H9 (cell line): ENCODE measurements around the gene NXPH1. TPM values are rescaled to one million over a fixed set of nuclear protein-coding genes. Genes with fewer than 3 reads are reported as not detected.

ENCODE experiments used
- DNase-seq: peaks from one replicate; pipeline ENCODE4 v3.0.0-alpha.2; 2017
- H2AFZ ChIP-seq: one replicate; pipeline ENCODE4 v1.6.1; 2013; ENCODE audit warnings: mild to moderate bottlenecking, low read length, control low read depth, moderate library complexity
- H2AK5ac ChIP-seq: 2 replicates; pipeline ENCODE4 v1.6.1; 2013; ENCODE audit warnings: low read length, control low read depth, mixed read lengths; ENCODE audit not compliant: insufficient read length
- H2BK120ac ChIP-seq: one replicate; pipeline ENCODE4 v1.6.1; 2013; ENCODE audit warnings: low read depth, mild to moderate bottlenecking, low read length, control low read depth, inconsistent platforms; ENCODE audit not compliant: poor library complexity, severe bottlenecking
- H2BK12ac ChIP-seq: 2 replicates; pipeline ENCODE4 v1.6.1; 2013; ENCODE audit warnings: low read length, control low read depth, mixed read lengths, low read depth; ENCODE audit not compliant: insufficient read length
- H2BK15ac ChIP-seq: 2 replicates; pipeline ENCODE4 v1.6.1; 2013; ENCODE audit warnings: low read depth, low read length, control low read depth
- H2BK20ac ChIP-seq: one replicate; pipeline ENCODE4 v1.6.1; 2013; ENCODE audit warnings: low read depth, mild to moderate bottlenecking, low read length, control low read depth, inconsistent platforms; ENCODE audit not compliant: poor library complexity, severe bottlenecking
- H2BK5ac ChIP-seq: 2 replicates; pipeline ENCODE4 v1.6.1; 2013; ENCODE audit warnings: low read length, control low read depth, mixed read lengths; ENCODE audit not compliant: insufficient read length
- H3K14ac ChIP-seq: 2 replicates; pipeline ENCODE4 v1.6.1; 2013; ENCODE audit warnings: low read length, control low read depth; ENCODE audit not compliant: insufficient read depth
- H3K18ac ChIP-seq: 2 replicates; pipeline ENCODE4 v1.6.1; 2013; ENCODE audit warnings: low read depth, mild to moderate bottlenecking, mixed read lengths, low read length, control low read depth; ENCODE audit not compliant: insufficient read length
- H3K23ac ChIP-seq: 2 replicates; pipeline ENCODE4 v1.6.1; 2013; ENCODE audit warnings: low read length, control low read depth, mixed read lengths, low read depth; ENCODE audit not compliant: insufficient read length
- H3K23me2 ChIP-seq: 2 replicates; pipeline ENCODE4 v1.6.1; 2013; ENCODE audit warnings: low read depth, mild to moderate bottlenecking, mixed read lengths, low read length, control low read depth; ENCODE audit not compliant: insufficient read length, poor library complexity, severe bottlenecking
- H3K27ac ChIP-seq: 2 replicates; pipeline ENCODE4 v1.5.1; 2013; ENCODE audit warnings: low read length, control low read depth, mixed read lengths, low read depth; ENCODE audit not compliant: insufficient read length
- H3K27me3 ChIP-seq: 2 replicates; pipeline ENCODE4 v1.6.1; 2013; ENCODE audit warnings: low read length, control low read depth, inconsistent platforms; ENCODE audit not compliant: insufficient read depth
- H3K4ac ChIP-seq: 2 replicates; pipeline ENCODE4 v1.6.1; 2013; ENCODE audit warnings: low read depth, mild to moderate bottlenecking, control low read depth, inconsistent platforms, low read length, moderate library complexity
- H3K4me1 ChIP-seq: 2 replicates; pipeline ENCODE4 v1.6.1; 2013; ENCODE audit warnings: low read length, control low read depth, inconsistent platforms; ENCODE audit not compliant: insufficient read depth
- H3K4me2 ChIP-seq: 2 replicates; pipeline ENCODE4 v1.6.1; 2013; ENCODE audit warnings: low read length, control low read depth, mixed read lengths; ENCODE audit not compliant: insufficient read length, insufficient read depth
- H3K56ac ChIP-seq: 2 replicates; pipeline ENCODE4 v1.6.1; 2013; ENCODE audit warnings: low read depth, mild to moderate bottlenecking, mixed read lengths, low read length, control low read depth; ENCODE audit not compliant: insufficient read length
- H3K79me1 ChIP-seq: 2 replicates; pipeline ENCODE4 v1.6.1; 2013; ENCODE audit warnings: low read depth, mild to moderate bottlenecking, moderate library complexity, low read length, control low read depth, inconsistent platforms; ENCODE audit not compliant: insufficient read depth, poor library complexity, severe bottlenecking
- H3K79me2 ChIP-seq: 2 replicates; pipeline ENCODE4 v1.6.1; 2013; ENCODE audit warnings: low read length, control low read depth, inconsistent platforms; ENCODE audit not compliant: insufficient read depth
- H3K9ac ChIP-seq: 2 replicates; pipeline ENCODE4 v1.6.1; 2013; ENCODE audit warnings: low read length, control low read depth, mixed read lengths; ENCODE audit not compliant: insufficient read length; ENCODE audit errors: extremely low read depth
- H3K9me3 ChIP-seq: one replicate; pipeline ENCODE4 v1.6.1; 2013; ENCODE audit warnings: low read depth, low read length, inconsistent platforms; ENCODE audit not compliant: control insufficient read depth
- H3T11ph ChIP-seq: one replicate; pipeline ENCODE4 v1.6.1; 2013; ENCODE audit warnings: mild to moderate bottlenecking, low read length, control low read depth, inconsistent platforms
- H4K20me1 ChIP-seq: one replicate; pipeline ENCODE4 v1.6.1; 2013; ENCODE audit not compliant: control insufficient read depth, insufficient read length, insufficient read depth
- H4K5ac ChIP-seq: 2 replicates; pipeline ENCODE4 v1.6.1; 2013; ENCODE audit warnings: low read depth, mild to moderate bottlenecking, mixed read lengths, low read length, control low read depth; ENCODE audit not compliant: insufficient read length
- H4K8ac ChIP-seq: replicated peaks from 2 replicates; pipeline ENCODE4 v1.6.1; 2013; ENCODE audit warnings: low read length, control low read depth, mixed read lengths, low read depth; ENCODE audit not compliant: insufficient read length
- H4K91ac ChIP-seq: 2 replicates; pipeline ENCODE4 v1.6.1; 2013; ENCODE audit warnings: low read depth, mild to moderate bottlenecking, moderate library complexity, mixed read lengths, low read length, control low read depth; ENCODE audit not compliant: insufficient read length
- H3K27ac Mint-ChIP-seq, 3 experiments: 2 replicates in 2 of 3; 3 replicates in 1 of 3; pipeline ENCODE4 v1.8.0; 2020 to 2021; ENCODE audit warnings: mixed read lengths in 3 of 3, mild to moderate bottlenecking in 1 of 3, moderate library complexity in 1 of 3
- H3K27me3 Mint-ChIP-seq: 2 replicates; pipeline ENCODE4 v1.8.0; 2021; ENCODE audit warnings: low read depth, mild to moderate bottlenecking, moderate library complexity, mixed read lengths
- H3K36me3 Mint-ChIP-seq, 3 experiments: 2 replicates in 2 of 3; 3 replicates in 1 of 3; pipeline ENCODE4 v1.8.0; 2020 to 2021; ENCODE audit warnings: low read depth in 3 of 3, mixed read lengths in 3 of 3; ENCODE audit not compliant: insufficient read depth in 1 of 3
- H3K4me1 Mint-ChIP-seq, 2 experiments: 2 replicates each; pipeline ENCODE4 v1.8.0; 2020; ENCODE audit warnings: mixed read lengths in 2 of 2
- H3K4me3 Mint-ChIP-seq, 2 experiments: 2 replicates in 1 of 2; 3 replicates in 1 of 2; pipeline ENCODE4 v1.8.0; 2020 to 2021; ENCODE audit warnings: mild to moderate bottlenecking in 2 of 2, mixed read lengths in 2 of 2, moderate library complexity in 1 of 2
- H3K9me3 Mint-ChIP-seq, 2 experiments: 2 replicates in 1 of 2; 3 replicates in 1 of 2; pipeline ENCODE4 v1.8.0; 2020; ENCODE audit warnings: mild to moderate bottlenecking in 2 of 2, mixed read lengths in 2 of 2, moderate library complexity in 1 of 2
- CTCF ChIP-seq: fragments of 200-600 bp; sonication (generic); conservative IDR thresholded peaks from 3 replicates; pipeline ENCODE4 v1.8.0; 2021; ENCODE audit warnings: antibody characterized with exemption, mild to moderate bottlenecking
- total RNA-seq: library from RNA; stranded (reverse); gene quantifications from 2 replicates; pipeline ENCODE4 v1.2.1, GENCODE V29; 2021

The NXPH1 gene
- total RNA-seq, 1 experiment from 2014 or later: 0.15 TPM

DNA sequence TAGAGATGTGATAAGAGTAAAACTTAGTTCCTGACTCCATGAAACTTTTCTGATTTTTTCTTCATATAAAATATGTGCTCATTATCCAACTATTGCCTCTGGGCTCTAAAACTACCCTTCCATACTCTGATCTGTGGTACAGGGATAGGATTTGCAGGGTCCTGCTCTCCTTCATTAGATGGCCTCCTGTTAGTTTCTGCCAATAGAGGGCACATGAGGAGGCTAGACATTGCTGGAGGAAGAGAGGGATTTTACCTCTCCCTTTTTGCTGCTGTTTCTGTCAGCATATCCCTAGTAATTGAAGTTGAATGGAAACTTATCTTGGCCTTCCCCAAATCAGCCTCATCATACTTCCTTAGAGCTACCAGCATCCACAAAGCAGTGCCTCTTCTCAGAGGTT lies 269.4 kb downstream of the NXPH1 start:
- Histone ChIP-seq H3K4ac (no peak overlapping the region), H3K18ac (no peak overlapping the region)

More for the DNA sequence above, 269.4 kb downstream of the NXPH1 start:
- H3K27ac Mint-ChIP-seq: no peak overlapping the region
- H3K23ac ChIP-seq: no peak overlapping the region
- H3K4me1 Mint-ChIP-seq: peaks cover 5% of the 10 kb centered on the region in 2 experiments; a peak in 2 of 4 replicates
- TF ChIP-seq CTCF: peak; percentile 55
- no peaks in the 10 kb centered on the region for H4K20me1 ChIP-seq
- DNase-seq: no peak
- H3K56ac ChIP-seq: no peak overlapping the region
- H2BK15ac ChIP-seq: no peak overlapping the region
- no peak overlapping the region for H3K27ac ChIP-seq
- no peaks in the 10 kb centered on the region for H3K36me3 Mint-ChIP-seq
- no peak overlapping the region for H2AK5ac ChIP-seq
- H3K9ac ChIP-seq: no peak overlapping the region
- no peaks in the 10 kb centered on the region for H3K79me1 ChIP-seq
- H3K27me3 Mint-ChIP-seq: no peaks in the 10 kb centered on the region
- no peak overlapping the region for H4K8ac ChIP-seq
- H3K9me3 ChIP-seq: no peaks in the 10 kb centered on the region
- H4K91ac ChIP-seq: no peak overlapping the region
- no peak overlapping the region for H3K4me2 ChIP-seq
- no peaks in the 10 kb centered on the region for H3K4me1 ChIP-seq
- no peak overlapping the region for H2BK20ac ChIP-seq
- H3K79me2 ChIP-seq: no peaks in the 10 kb centered on the region
- no peak overlapping the region for H2BK5ac ChIP-seq
- H3K9me3 Mint-ChIP-seq: no peaks in the 10 kb centered on the region; a peak in 1 of 5 replicates
- H2BK12ac ChIP-seq: no peak overlapping the region
- H4K5ac ChIP-seq: no peak overlapping the region
- H2AFZ ChIP-seq: no peak overlapping the region
- H3K23me2 ChIP-seq: no peaks in the 10 kb centered on the region
- no peak overlapping the region for H3K4me3 Mint-ChIP-seq
- no peak overlapping the region for H3K14ac ChIP-seq
- H3T11ph ChIP-seq: no peak overlapping the region
- no peaks in the 10 kb centered on the region for H3K27me3 ChIP-seq
- H2BK120ac ChIP-seq: no peak overlapping the region
